Omental fat pad (tissue), 4 donors: ENCODE data around the gene HOXB3. TPM values are rescaled to one million over a fixed set of nuclear protein-coding genes. Genes with fewer than 3 reads are reported as not detected.
"Not testable (repeated sequence)": the region's sequence is repeated elsewhere in the genome, so short reads cannot be mapped to it uniquely, and the experiment has no call there.

ENCODE experiments used
- ATAC-seq: fragments of 150-250 bp; one replicate; pipeline ENCODE4 v1.9.1; 2016; ENCODE audit warnings: mild to moderate bottlenecking, moderate library complexity; ENCODE audit not compliant: low FRiP score
- DNase-seq: peaks from one replicate; pipeline ENCODE4 v3.0.0-alpha.2; 2019; ENCODE audit warnings: low spot score
- CTCF ChIP-seq, 3 donors: fragments of 450-650 bp; IDR thresholded peaks; one replicate each; pipeline ENCODE4 v1.5.1; 2016 to 2017; ENCODE audit warnings: antibody characterized with exemption in 3 of 3, mild to moderate bottlenecking in 3 of 3, moderate library complexity in 2 of 3
- total RNA-seq, 4 donors: library from RNA; depleted of rRNA; stranded (reverse); fragments of >200 nt; gene quantifications; one replicate each; pipeline ENCODE4 v1.1.0, GENCODE V29; 2016

HOXB3 gene
- total RNA-seq, 4 donors from 2014 or later = 4.8 to 30.3 (median 10.6) TPM

GRCh38 chr17:48513097-48513496 is 76.9 kb downstream of the HOXB3 start:
- ATAC-seq (no peak), DNase-seq (no peak)
- no peak for TF ChIP-seq CTCF (IDR thresholded peaks at IDR 0.05)

DNA sequence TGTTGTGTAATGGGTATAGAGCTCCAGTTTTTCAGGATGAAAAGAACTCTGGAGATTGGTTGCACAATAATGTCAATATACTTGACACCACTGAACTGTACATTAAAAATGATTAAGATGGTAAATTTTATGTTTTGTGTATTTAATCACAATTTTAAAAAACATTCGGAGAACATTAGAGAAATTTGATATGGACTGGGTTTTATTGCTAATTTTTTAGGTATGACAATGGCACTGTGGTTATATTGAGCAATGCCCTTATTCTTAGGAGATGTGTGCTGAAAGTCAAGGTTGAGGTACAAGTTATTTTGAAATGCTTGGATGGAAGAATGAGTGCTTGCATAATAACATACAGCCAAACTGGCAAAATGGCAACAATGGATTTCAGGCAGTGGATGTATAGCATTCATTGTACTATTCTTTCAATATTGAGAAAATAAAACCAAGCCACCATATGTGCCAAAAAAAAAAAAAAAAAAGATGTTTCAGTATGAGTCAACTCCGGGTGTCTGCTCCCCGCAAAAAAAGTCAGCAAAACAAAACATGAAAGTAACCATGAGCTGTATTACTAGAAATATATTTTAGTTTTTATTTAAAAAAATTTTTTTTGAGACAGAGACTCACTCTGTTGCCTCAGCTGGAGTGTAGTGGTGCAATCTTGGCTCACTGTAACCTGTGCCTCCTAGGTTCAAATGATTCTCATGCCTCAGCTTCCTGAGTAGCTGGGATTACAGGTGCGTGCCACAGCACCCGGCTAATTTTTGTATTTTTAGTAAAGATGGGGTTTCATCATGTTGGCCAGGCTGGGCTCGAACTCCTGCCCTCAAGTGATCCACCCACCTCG is 79.1 kb downstream of the HOXB3 start:
- DNase-seq (no peak), ATAC-seq (no peak)
- no peak for TF ChIP-seq CTCF (IDR thresholded peaks at IDR 0.05)

DNA sequence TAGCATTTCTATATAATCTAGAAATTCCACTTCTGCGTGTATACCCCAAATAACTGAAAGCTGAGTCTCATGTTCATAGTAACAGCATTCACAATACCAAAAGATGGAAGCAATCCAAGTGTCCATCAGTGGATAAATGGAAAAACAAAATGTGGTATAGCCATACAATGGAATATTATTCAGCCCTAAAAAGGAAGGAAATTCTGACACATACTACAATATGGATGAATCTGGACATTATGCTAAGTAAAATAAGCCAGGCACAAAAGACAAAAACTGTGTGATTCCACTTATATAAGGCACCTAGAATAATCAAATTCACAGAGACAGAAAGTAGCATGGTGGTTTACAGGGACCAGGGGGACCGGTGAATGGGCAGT is 79.7 kb downstream of the HOXB3 start:
- ATAC-seq (no peak), DNase-seq (no peak)
- no peak for TF ChIP-seq CTCF (IDR thresholded peaks at IDR 0.05)

DNA sequence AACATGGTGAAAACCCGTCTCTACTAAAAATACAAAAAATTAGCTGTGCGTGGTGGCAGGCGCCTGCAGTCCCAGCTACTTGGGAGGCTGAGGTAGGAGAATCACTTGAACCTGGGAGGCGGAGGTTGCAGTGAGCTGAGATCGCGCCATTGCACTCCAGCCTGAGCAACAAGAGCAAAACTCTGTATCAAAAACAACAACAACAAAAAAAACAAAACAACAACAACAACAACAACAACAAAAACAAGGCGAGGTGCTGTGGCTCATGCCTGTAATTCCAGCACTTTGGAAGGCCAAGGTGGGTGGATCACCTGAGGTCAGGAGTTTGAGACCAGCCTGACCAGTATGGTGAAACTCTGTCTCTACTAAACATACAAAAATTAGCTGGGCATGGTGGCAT is 80.3 kb downstream of the HOXB3 start:
- not testable (repeated sequence) for ATAC-seq

GRCh38 chr17:48506246-48506645 is 83.8 kb downstream of the HOXB3 start:
- TF ChIP-seq CTCF (IDR thresholded peaks at IDR 0.05) = no peak
- ATAC-seq (no peak), DNase-seq (no peak)

More for the DNA sequence above, 80.3 kb downstream of the HOXB3 start:
- DNase-seq = not testable (repeated sequence)

DNA sequence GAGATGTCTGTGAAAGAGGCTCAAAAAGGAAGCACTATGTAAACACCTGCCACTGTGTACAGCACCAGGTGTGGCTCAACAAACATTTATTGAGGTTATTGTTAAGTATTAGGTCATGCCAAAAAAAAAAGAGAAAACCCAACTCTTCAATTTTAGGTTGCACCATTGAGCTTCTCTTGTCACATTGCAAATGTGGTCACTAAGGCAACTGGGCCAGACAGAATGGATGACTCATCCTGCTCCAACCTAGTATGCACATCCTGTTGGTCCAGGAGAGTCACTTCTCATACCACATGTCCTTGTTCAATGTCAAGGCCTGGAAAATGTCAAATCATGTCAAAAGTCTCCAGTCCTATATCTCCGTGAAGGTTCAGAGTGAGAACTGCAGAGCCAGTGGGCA is 84.3 kb downstream of the HOXB3 start:
- no peak for TF ChIP-seq CTCF (IDR thresholded peaks at IDR 0.05)
- DNase-seq (no peak), ATAC-seq (peak; percentile 50)

GRCh38 chr17:48504953-48505352 is 85.1 kb downstream of the HOXB3 start:
- ATAC-seq = no peak
- TF ChIP-seq CTCF (IDR thresholded peaks at IDR 0.05) = no peak
- no peak for DNase-seq
